OCI-LY7 (cell line): Measurements from ENCODE around the gene RAB40C.

Source experiments
- CTCF ChIP-seq: fragments of 200-600 bp; sonication (generic); conservative IDR thresholded peaks from 2 replicates; pipeline ENCODE4 v1.5.1; 2014; ENCODE audit warnings: mild to moderate bottlenecking, antibody characterized with exemption, low read length, moderate library complexity, mixed read lengths
- EZH2phosphoT487 ChIP-seq: fragments of 200-600 bp; sonication (generic); IDR thresholded peaks from 2 replicates; pipeline ENCODE4 v1.6.1; 2018; ENCODE audit warnings: low read depth, borderline replicate concordance, mild to moderate bottlenecking, mixed run types, antibody characterized with exemption, low read length, moderate library complexity, mixed read lengths

GRCh38 chr16:673399-673991, 83.6 kb downstream of the RAB40C start:
- TF ChIP-seq CTCF (no peak), EZH2phosphoT487 (no peak)
